Measurements from ENCODE around the gene E2F4. TPM values are rescaled to one million over a fixed set of nuclear protein-coding genes. Genes with fewer than 3 reads are reported as not detected.

Gene E2F4
- total and polyA plus RNA-seq, 2 of the 8 experiments (the other 6 are each of a cell fraction or from before 2014, with no cell fraction given) = 79.9 to 157 TPM

DNA sequence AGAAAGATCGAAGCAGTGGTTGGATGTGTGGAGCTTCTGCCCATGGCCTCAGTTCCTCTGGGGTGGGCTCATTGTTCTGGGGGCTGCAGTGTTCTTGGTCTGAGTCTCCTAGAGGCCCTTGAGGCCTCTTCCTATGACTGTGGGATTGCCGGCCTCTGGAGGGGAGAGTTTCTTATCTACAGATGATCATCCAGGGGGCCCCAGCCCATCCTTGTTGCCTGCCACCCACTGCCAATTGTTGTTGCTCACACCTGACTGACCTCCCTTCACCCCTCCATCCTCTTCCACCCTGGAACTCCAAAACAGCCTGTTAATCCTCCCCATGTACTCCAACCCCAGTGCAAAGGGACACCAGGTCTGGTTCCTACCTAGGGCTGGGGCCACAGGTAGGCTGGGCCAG, 47.0 kb upstream of the E2F4 start:
- Histone ChIP-seq H3K56ac (replicated peaks; ENCODE audit: insufficient read length, low read depth, low read length) (no peak overlapping the region), H3K4me2 (ENCODE audit: insufficient read depth in 1 of 2, low read depth in 2 of 2, low read length in 2 of 2) (no peak overlapping the region), H3K4me1 (replicated peaks in 1 of 4; ENCODE audit: control insufficient read depth in 3 of 4, insufficient read depth in 4 of 4, low read length in 3 of 4) (peaks cover 0 to 5% (median 4%) of the 10 kb centered on the region in 4 experiments; a peak in 4 of 7 replicates), H3K4ac (replicated peaks; ENCODE audit: insufficient read length, low read depth, low read length) (no peak overlapping the region), H3K27ac (ENCODE audit: low read depth, low read length) (no peak overlapping the region), H4K91ac (replicated peaks; ENCODE audit: insufficient read length, low read length) (no peak overlapping the region), H3K9me3 (ENCODE audit: insufficient read depth in 2 of 2, low read depth in 1 of 2, low read length in 1 of 2) (no peaks in the 10 kb centered on the region; a peak in 1 of 4 replicates), H3K23me2 (ENCODE audit: low read depth, low read length) (peaks cover 4% of the 10 kb centered on the region; the same call in 1 of the 2 replicates), H4K8ac (ENCODE audit: extremely low read depth, insufficient read depth, low read length) (no peak overlapping the region), H3K79me1 (ENCODE audit: low read depth, low read length) (no peaks in the 10 kb centered on the region; the same call in 1 of the 2 replicates), H4K20me1 (replicated peaks in 1 of 2; ENCODE audit: control insufficient read depth in 1 of 2, insufficient read depth in 2 of 2, low read length in 2 of 2) (peaks cover 3 to 20% of the 10 kb centered on the region in 2 experiments), H2BK120ac (replicated peaks; ENCODE audit: low read depth, low read length) (no peak overlapping the region), H3K23ac (ENCODE audit: insufficient read length) (no peak overlapping the region), H3K36me3 (ENCODE audit: control insufficient read depth in 2 of 4, insufficient read depth in 4 of 4, low read length in 3 of 4) (peaks cover 20 to 44% (median 40%) of the 10 kb centered on the region in 4 experiments; a peak in 7 of 8 replicates), H2BK12ac (ENCODE audit: low read depth, low read length) (no peak overlapping the region), H2BK20ac (ENCODE audit: low read length) (no peak overlapping the region), H3K9ac (replicated peaks in 1 of 4; ENCODE audit: extremely low read depth in 1 of 4, low read depth in 3 of 4, low read length in 3 of 4) (no peak overlapping the region), H3K4me3 (ENCODE audit: extremely low read depth in 1 of 4, insufficient read depth in 2 of 4, low read depth in 3 of 4, low read length in 4 of 4) (no peak overlapping the region), H4K5ac (ENCODE audit: insufficient read length, low read depth, low read length) (no peak overlapping the region), H2AFZ (ENCODE audit: low read length) (no peak overlapping the region), H2AK5ac (ENCODE audit: low read depth, low read length) (no peak overlapping the region), H3K79me2 (ENCODE audit: control insufficient read depth in 1 of 2, insufficient read depth in 2 of 2, low read length in 2 of 2) (no peaks in the 10 kb centered on the region), H2BK15ac (ENCODE audit: low read length) (no peak overlapping the region), H2BK5ac (ENCODE audit: low read depth, low read length) (no peak overlapping the region), H3K14ac (ENCODE audit: insufficient read length) (no peak overlapping the region), H3K18ac (ENCODE audit: extremely low read depth, low read length) (no peak overlapping the region), H3K27me3 (replicated peaks in 1 of 4; ENCODE audit: control insufficient read depth in 3 of 4, extremely low read depth in 1 of 4, insufficient read depth in 3 of 4, low read length in 3 of 4) (peaks cover 0 to under 1% (median 0%) of the 10 kb centered on the region in 4 experiments; a peak in 2 of 7 replicates)
- DNase-seq (ENCODE audit: low read depth in 1 of 2, low spot score in 2 of 2) = no peak
- WGBS, 2 experiments (ENCODE audit: extremely low coverage in 1 of 2, insufficient coverage in 1 of 2, insufficient read length in 1 of 2, insufficient replicate concordance in 2 of 2, low coverage in 1 of 2, low lambda C conversion rate in 2 of 2, missing lambda C conversion rate in 1 of 2) = 61% methylated on average over 2 of the region's 2 CpGs; no CpG with 5 or more reads in 1 of the 2 experiments
- FAIRE-seq = no peak
- ChIA-PET POLR2A (ENCODE audit: partially characterized antibody) (interaction anchor here (1.0 kb wide), 1 partner anchor 26 kb away, joined by 3 read pairs; no protein-coding TSS in a partner anchor), CTCF (ENCODE audit: partially characterized antibody) (interaction anchor here (1.0 to 3.1 kb wide), 4 partner anchors 10 to 127 kb away, joined by 3 to 12 read pairs (median 6); no protein-coding TSS in a partner anchor)
- TF ChIP-seq, protein P1, sequence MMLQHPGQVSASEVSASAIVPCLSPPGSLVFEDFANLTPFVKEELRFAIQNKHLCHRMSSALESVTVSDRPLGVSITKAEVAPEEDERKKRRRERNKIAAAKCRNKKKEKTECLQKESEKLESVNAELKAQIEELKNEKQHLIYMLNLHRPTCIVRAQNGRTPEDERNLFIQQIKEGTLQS (IDR thresholded peaks at IDR 0.05; ENCODE audit: insufficient read depth, low read depth, low read length) = no peak
- TF ChIP-seq SUZ12 (IDR thresholded peaks at IDR 0.05; ENCODE audit: low read length) = no peak
- TF ChIP-seq CTBP2 (IDR thresholded peaks at IDR 0.05; ENCODE audit: borderline replicate concordance, insufficient read depth, insufficient read length, low read length) = no peak
- TF ChIP-seq YY1 (IDR thresholded peaks at IDR 0.05; ENCODE audit: low read depth, low read length) = no peak
- TF ChIP-seq HDAC6 (IDR thresholded peaks at IDR 0.05; ENCODE audit: low read depth, low read length) = no peak
- no peak for TF ChIP-seq SIN3A (conservative IDR thresholded peaks at IDR 0.05 in 1 of 2, IDR thresholded peaks at IDR 0.05 in 1 of 2; ENCODE audit: low read depth in 1 of 2, low read length in 2 of 2)
- no peak for TF ChIP-seq JUND (IDR thresholded peaks at IDR 0.05; ENCODE audit: low read length)
- TF ChIP-seq NRF1 (IDR thresholded peaks at IDR 0.05; ENCODE audit: low read depth, low read length) = no peak
- TF ChIP-seq MAFK (IDR thresholded peaks at IDR 0.05; ENCODE audit: low read depth, low read length) = no peak
- TF ChIP-seq JUN (IDR thresholded peaks at IDR 0.05; ENCODE audit: low read depth, low read length) = no peak
- TF ChIP-seq EP300 (IDR thresholded peaks at IDR 0.05; ENCODE audit: borderline replicate concordance in 1 of 2, low read depth in 2 of 2, low read length in 2 of 2) = no peak
- TF ChIP-seq BACH1 (IDR thresholded peaks at IDR 0.05; ENCODE audit: low read length) = no peak
